HCT116 (cell line): ENCODE results near the gene SLC44A5. TPM values are rescaled to one million over a fixed set of nuclear protein-coding genes. Genes with fewer than 3 reads are reported as not detected.

Experiments used
- ATAC-seq: fragments of 200-7000 bp; cut with Tn5 transposase; 2 replicates; pipeline ENCODE4 v1.9.1; 2020; ENCODE audit warnings: mild to moderate bottlenecking, moderate library complexity
- BruUV-seq: library from RNA; stranded (reverse); fragments of 400-500 nt; replicated peaks from 2 replicates; lab custom pipeline; 2021; lab: Mats Ljungman, UMichigan
- CTCF ChIA-PET: fragments of 300-600 bp; sonication (Branson Sonifier 250); formaldehyde crosslinking; loops from one replicate; lab custom pipeline; 2021; ENCODE audit warnings: antibody characterized with exemption; lab: Charles Lee
- POLR2A ChIA-PET: fragments of 300-600, 350-600 bp; sonication (Branson Sonifier 250); formaldehyde crosslinking; loops from one replicate; lab custom pipeline; 2021; ENCODE audit warnings: antibody characterized with exemption; lab: Charles Lee
- RAD21 ChIA-PET, 2 experiments: fragments of 300-600 bp; sonication (Branson Sonifier 250); formaldehyde crosslinking; loops; one replicate each; lab custom pipeline; 2023; ENCODE audit warnings: low total read pairs in 2 of 2; ENCODE audit not compliant: uncharacterized antibody in 2 of 2, unreplicated experiment in 2 of 2, low non-redundant PET in 1 of 2; lab: Charles Lee
- DNase-seq: peaks from one replicate; pipeline ENCODE4 v3.0.0-alpha.2; 2010; ENCODE audit warnings: low read depth, low spot score
- H2AFZ ChIP-seq: fragments of 200-600 bp; shearing (Covaris generic), sonication (generic); 2 replicates; pipeline ENCODE4 v1.6.1; 2017; ENCODE audit warnings: low read depth, mixed run types, mixed read lengths, antibody characterized with exemption, low read length; ENCODE audit not compliant: poor library complexity, severe bottlenecking
- H3K27ac ChIP-seq: 2 replicates; pipeline ENCODE4 v1.5.1; 2012; ENCODE audit warnings: low read depth, low read length
- H3K27me3 ChIP-seq: fragments of 200-600 bp; sonication (generic); 2 replicates; pipeline ENCODE4 v1.6.1; 2016; ENCODE audit warnings: mixed run types, low read length, mixed read lengths; ENCODE audit not compliant: insufficient read depth
- H3K36me3 ChIP-seq, 2 experiments: fragments of 200-500 bp in 1 of 2; fragments of 200-600 bp in 1 of 2; sonication (Bioruptor generic) in 1 of 2; sonication (generic) in 1 of 2; 2 replicates each; pipeline versions ENCODE4 v1.5.1 to v1.6.1; 2014 to 2016; ENCODE audit warnings: low read length in 2 of 2, inconsistent platforms in 1 of 2, mixed read lengths in 1 of 2, mixed run types in 1 of 2; ENCODE audit not compliant: insufficient read depth in 2 of 2, control insufficient read depth in 1 of 2
- H3K4me1 ChIP-seq, 2 experiments: fragments of 200-600 bp in 1 of 2; sonication (generic) in 1 of 2; 2 replicates each; pipeline versions ENCODE4 v1.5.1 to v1.6.1; 2012 to 2017; ENCODE audit warnings: low read length in 2 of 2, inconsistent platforms in 1 of 2, mild to moderate bottlenecking in 1 of 2, mixed read lengths in 1 of 2, mixed run types in 1 of 2, moderate library complexity in 1 of 2; ENCODE audit not compliant: insufficient read depth in 2 of 2, control insufficient read depth in 1 of 2
- H3K4me2 ChIP-seq: fragments of 200-600 bp; sonication (generic); 2 replicates; pipeline ENCODE4 v1.6.1; 2017; ENCODE audit warnings: mixed run types, low read length, mixed read lengths
- H3K4me3 ChIP-seq, 2 experiments: fragments of 200-600 bp in 1 of 2; sonication (generic) in 1 of 2; replicated peaks in 1 of 2; 2 replicates each; pipeline ENCODE4 v1.5.1; 2011 to 2016; ENCODE audit warnings: low read length in 2 of 2, control low read depth in 1 of 2, low read depth in 1 of 2, mild to moderate bottlenecking in 1 of 2, mixed read lengths in 1 of 2, mixed run types in 1 of 2
- H3K79me2 ChIP-seq: fragments of 200-600 bp; sonication (generic); 2 replicates; pipeline ENCODE4 v1.6.1; 2017; ENCODE audit warnings: mild to moderate bottlenecking, mixed run types, low read length, moderate library complexity, mixed read lengths; ENCODE audit not compliant: insufficient read depth
- H3K9ac ChIP-seq: fragments of 200-600 bp; sonication (generic); 2 replicates; pipeline ENCODE4 v1.6.1; 2016; ENCODE audit warnings: low read length, mixed read lengths
- H3K9me2 ChIP-seq: fragments of 200-600 bp; sonication (generic), shearing (Covaris generic); 2 replicates; pipeline ENCODE4 v1.6.1; 2017; ENCODE audit warnings: mixed run types, mild to moderate bottlenecking, moderate library complexity; ENCODE audit not compliant: insufficient read depth
- H3K9me3 ChIP-seq, 2 experiments: fragments of 200-500 bp in 1 of 2; fragments of 200-600 bp in 1 of 2; sonication (Bioruptor generic) in 1 of 2; sonication (generic) in 1 of 2; 2 replicates each; pipeline ENCODE4 v1.6.1; 2014 to 2017; ENCODE audit warnings: low read length in 2 of 2, mixed read lengths in 2 of 2, inconsistent platforms in 1 of 2, low read depth in 1 of 2, mild to moderate bottlenecking in 1 of 2, mixed run types in 1 of 2, moderate library complexity in 1 of 2; ENCODE audit not compliant: control insufficient read depth in 1 of 2, insufficient read depth in 1 of 2
- H4K20me1 ChIP-seq: fragments of 200-600 bp; sonication (generic), shearing (Covaris generic); 2 replicates; pipeline ENCODE4 v1.6.1; 2017; ENCODE audit warnings: mixed run types, mild to moderate bottlenecking, moderate library complexity; ENCODE audit not compliant: insufficient read depth
- ATF3 ChIP-seq: IDR thresholded peaks from 2 replicates; pipeline ENCODE4 v1.6.1; 2012
- CBX3 ChIP-seq: IDR thresholded peaks from 2 replicates; pipeline ENCODE4 v1.6.1; 2012; ENCODE audit warnings: low read depth
- CEBPB ChIP-seq: IDR thresholded peaks from 2 replicates; pipeline ENCODE4 v1.6.1; 2012; ENCODE audit warnings: low read depth
- CTCF ChIP-seq, 3 experiments: fragments of 200-600 bp in 1 of 3; sonication (generic) in 1 of 3; IDR thresholded peaks in 2 of 3; conservative IDR thresholded peaks in 1 of 3; 2 replicates each; pipeline ENCODE4 v1.5.1; 2012 to 2017; ENCODE audit warnings: low read depth in 2 of 3, low read length in 2 of 3, antibody characterized with exemption in 1 of 3, borderline replicate concordance in 1 of 3, control low read depth in 1 of 3, mild to moderate bottlenecking in 1 of 3, mixed read lengths in 1 of 3, mixed run types in 1 of 3, moderate library complexity in 1 of 3; ENCODE audit not compliant: insufficient read depth in 1 of 3
- EZH2 ChIP-seq: fragments of 200-600 bp; sonication (generic); IDR thresholded peaks from 2 replicates; pipeline ENCODE4 v1.6.1; 2017; ENCODE audit warnings: antibody characterized with exemption, mixed run types
- JUND ChIP-seq: IDR thresholded peaks from 2 replicates; pipeline ENCODE4 v1.6.1; 2012
- MAX ChIP-seq: IDR thresholded peaks from 2 replicates; pipeline ENCODE4 v1.6.1; 2012
- SIN3A ChIP-seq: IDR thresholded peaks from 2 replicates; pipeline ENCODE4 v1.6.1; 2012; ENCODE audit warnings: low read depth
- SRF ChIP-seq: IDR thresholded peaks from 2 replicates; pipeline ENCODE4 v1.6.1; 2012; ENCODE audit warnings: low read depth
- TCF7L2 ChIP-seq: IDR thresholded peaks from 2 replicates; pipeline ENCODE4 v1.7.0; 2011; ENCODE audit warnings: borderline replicate concordance, inconsistent platforms; ENCODE audit not compliant: insufficient read depth, insufficient read length; ENCODE audit errors: extremely low read depth
- YY1 ChIP-seq: IDR thresholded peaks from 2 replicates; pipeline ENCODE4 v1.6.1; 2011; ENCODE audit warnings: low read length, low read depth, moderate library complexity, mild to moderate bottlenecking; ENCODE audit not compliant: insufficient replicate concordance; ENCODE audit errors: extremely low read depth
- ZBTB33 ChIP-seq: IDR thresholded peaks from 2 replicates; pipeline ENCODE4 v1.6.1; 2011; ENCODE audit warnings: mild to moderate bottlenecking, low read length, moderate library complexity; ENCODE audit not compliant: insufficient replicate concordance; ENCODE audit errors: extremely low read depth
- ZFX ChIP-seq: fragments of 450-650 bp; IDR thresholded peaks from 2 replicates; pipeline ENCODE4 v1.6.1; 2017
- intact Hi-C: fragments of 100-400 bp; cut with micrococcal nuclease; formaldehyde crosslinking; loops from 2 replicates; pipeline ENCODE4 v1.10.0; 2022
- total RNA-seq: library from RNA; stranded (reverse); gene quantifications from one replicate; pipeline ENCODE4 v1.2.1, GENCODE V29; 2021; ENCODE audit not compliant: unreplicated experiment

SLC44A5 gene
- total RNA-seq, 1 experiment from 2014 or later = 2.4 TPM

GRCh38 chr1:75234562-75234961 is 376.4 kb downstream of the SLC44A5 start:
- intact Hi-C loops = no loop called here
- ATAC-seq (no peak), DNase-seq (no peak)
- Histone ChIP-seq H3K27me3 (no peaks in the 10 kb centered on the region), H3K4me2 (no peak overlapping the region)
- BruUV-seq = no TSS peak
- RAD21 ChIA-PET = no interaction called here
- no peak for TF ChIP-seq ZBTB33
- no peak for TF ChIP-seq SIN3A
- no peak for TF ChIP-seq CTCF (IDR thresholded peaks at IDR 0.05 in 2 of 3, conservative IDR thresholded peaks at IDR 0.05 in 1 of 3; ENCODE audit: borderline replicate concordance in 1 of 3, insufficient read depth in 1 of 3, low read depth in 2 of 3, low read length in 2 of 3)
- no peak for TF ChIP-seq JUND
- no peak for TF ChIP-seq ATF3
- no peak for TF ChIP-seq CEBPB
- no peak for TF ChIP-seq CBX3
- no peak for TF ChIP-seq MAX
- no peak for TF ChIP-seq ZFX
- TF ChIP-seq TCF7L2 = no peak
- no peak for TF ChIP-seq EZH2
- TF ChIP-seq SRF = no peak
- no peak for TF ChIP-seq YY1
- TF ChIP-seq, all 23 proteins: peak for 0
- Histone ChIP-seq H3K9me3 (no peaks in the 10 kb centered on the region), H2AFZ (no peak overlapping the region), H3K79me2 (no peaks in the 10 kb centered on the region), H3K4me1 (no peaks in the 10 kb centered on the region), H3K27ac (no peak overlapping the region), H4K20me1 (no peaks in the 10 kb centered on the region), H3K4me3 (no peak overlapping the region), H3K9ac (no peak overlapping the region), H3K36me3 (no peaks in the 10 kb centered on the region), H3K9me2 (no peaks in the 10 kb centered on the region)
- ChIA-PET CTCF (no interaction called here), POLR2A (no interaction called here)
